ENCODE data around the gene OR10A2.
"Not testable (repeated sequence)": the region's sequence is repeated elsewhere in the genome, so short reads cannot be mapped to it uniquely, and the experiment has no call there.

OR10A2 gene

DNA sequence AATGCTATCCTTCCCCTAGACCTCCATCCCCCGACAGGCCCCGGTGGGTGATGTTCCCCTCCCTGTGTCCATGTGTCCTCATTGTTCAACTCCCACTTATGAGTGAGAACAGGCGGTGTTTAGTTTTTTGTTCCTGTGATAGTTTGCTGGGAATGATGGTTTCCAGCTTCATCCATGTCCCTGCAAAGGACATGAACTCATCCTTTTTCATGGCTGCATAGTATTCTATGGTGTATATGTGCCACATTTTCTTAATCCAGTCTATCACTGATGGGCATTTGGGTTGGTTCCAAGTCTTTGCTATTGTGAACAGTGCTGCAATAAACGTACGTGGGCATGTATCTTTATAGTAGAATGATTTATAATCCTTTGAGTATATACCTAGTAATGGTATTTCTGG lies 24.9 kb downstream of the OR10A2 start:
- not testable (repeated sequence) for DNase-seq (ENCODE audit: low spot score)

DNA sequence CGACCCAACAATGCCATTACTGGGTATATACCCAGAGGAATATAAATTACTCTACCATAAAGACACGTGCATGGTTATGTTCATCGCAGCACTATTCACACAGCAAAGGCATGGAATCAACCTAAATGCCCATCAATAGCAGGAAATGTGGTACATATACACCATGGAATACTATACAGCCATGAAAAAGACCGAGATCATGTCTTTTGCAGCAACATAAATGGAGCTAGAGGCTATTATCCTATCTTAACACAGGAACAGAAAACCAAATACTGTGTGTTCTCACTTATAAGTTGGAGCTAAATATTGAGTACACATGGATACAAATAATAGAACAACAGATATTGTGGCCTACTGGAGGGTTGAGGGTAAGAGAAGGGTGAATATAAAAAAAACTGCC lies 26.0 kb downstream of the OR10A2 start:
- DNase-seq (ENCODE audit: low spot score) = no peak

GRCh38 chr11:6889835-6890234 lies 27.0 kb downstream of the OR10A2 start:
- no peak for DNase-seq (ENCODE audit: low spot score)

DNA sequence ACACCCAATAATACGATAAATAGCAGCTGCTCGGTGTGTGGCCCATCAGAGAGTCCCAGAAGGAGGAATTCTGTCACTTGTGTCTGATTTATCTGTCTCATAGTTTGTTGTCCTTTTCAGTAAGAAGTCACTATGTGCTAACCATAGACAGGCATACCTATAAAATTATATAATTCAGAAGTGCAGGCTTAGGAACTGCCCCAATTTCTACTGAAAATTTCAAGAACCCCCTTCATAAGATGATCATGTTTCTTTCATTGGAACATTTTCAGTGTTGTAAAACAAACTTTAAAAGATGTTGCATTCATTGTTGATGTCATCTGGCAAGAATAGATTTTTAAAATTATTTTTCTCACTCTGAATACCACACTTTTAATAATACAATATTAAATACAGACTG lies 29.5 kb downstream of the OR10A2 start, which contains the start of gene OR2D2:
TSS of gene OR2D2 (minus strand) at position 101 of the 400 bp plus-strand sequence. CDS start at position 101, 0 bp downstream.
- DNase-seq (ENCODE audit: low spot score) = no peak

DNA sequence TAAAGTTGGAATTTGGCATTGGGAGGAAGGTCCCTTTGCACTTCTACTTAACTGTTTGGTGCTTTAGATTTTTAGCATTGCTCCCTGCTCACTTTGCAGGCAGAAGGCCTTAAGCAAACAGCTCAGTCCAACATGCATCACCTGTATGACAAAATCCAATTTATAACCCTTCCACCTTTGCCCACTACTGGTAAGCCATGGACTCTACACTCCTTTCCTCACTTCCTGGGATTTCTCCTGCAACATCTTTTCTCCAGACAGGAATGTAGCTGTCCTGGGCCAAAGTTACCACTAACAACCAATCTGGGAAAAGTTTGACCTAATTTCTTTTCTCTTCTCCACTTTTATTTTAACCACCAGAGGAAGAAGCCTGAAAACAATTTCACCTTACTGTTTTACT lies 31.2 kb downstream of the OR10A2 start:
- DNase-seq (ENCODE audit: low spot score) = no peak

DNA sequence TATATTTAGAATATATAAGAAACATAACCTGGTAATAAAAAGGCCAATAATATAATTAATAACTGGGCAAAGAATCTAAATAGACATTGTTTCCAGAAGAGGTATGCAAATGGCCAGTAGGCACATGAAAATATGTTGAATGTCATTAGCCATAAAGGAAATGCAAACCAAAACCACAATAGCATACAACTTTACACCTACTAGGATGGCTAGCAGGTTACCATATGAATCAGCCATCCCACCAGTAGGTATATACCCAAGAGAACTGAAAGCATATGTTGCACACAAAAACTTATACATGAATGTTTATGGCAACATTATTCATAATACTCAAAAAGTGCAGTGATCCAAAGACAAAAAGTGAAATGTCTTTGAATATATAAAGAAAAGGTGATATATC lies 32.2 kb downstream of the OR10A2 start:
- DNase-seq (ENCODE audit: low spot score) = no peak

- no peak for DNase-seq (ENCODE audit: low spot score)
Measured at GRCh38 chr11:6898911-6899310, 36.1 kb downstream of the OR10A2 start.

DNA sequence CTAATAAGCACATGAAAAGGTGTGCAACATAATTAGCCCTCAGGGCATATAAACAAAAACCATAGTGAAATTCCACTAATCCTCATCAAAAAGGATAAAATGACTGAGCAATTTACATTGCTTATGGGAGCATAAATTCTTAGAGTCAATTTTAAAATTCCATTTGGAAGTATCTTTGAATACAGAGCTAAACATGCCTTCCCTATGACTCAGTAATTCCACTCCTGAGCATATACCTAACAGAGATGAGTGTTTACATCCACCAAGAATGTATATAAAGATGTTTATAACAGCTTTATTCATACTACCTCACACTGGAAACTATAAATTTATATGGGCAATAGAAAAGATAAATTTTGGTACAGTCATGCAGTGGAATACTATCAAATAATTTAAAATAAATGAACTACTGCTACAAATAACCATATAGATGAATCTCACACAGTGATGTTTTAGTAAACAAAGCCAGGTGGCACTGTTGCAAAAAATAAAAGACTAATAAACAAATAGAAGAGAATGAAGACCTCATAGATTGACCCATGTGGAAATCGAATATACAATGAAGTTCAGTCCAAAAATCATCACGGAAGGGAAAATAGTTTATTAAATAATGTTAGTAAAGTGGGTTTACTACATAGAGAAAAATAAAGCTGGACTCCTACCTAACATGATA lies 37.6 kb downstream of the OR10A2 start:
- no peak for DNase-seq (ENCODE audit: low spot score)

GRCh38 chr11:6904804-6905203 lies 41.9 kb downstream of the OR10A2 start:
- DNase-seq (ENCODE audit: low spot score) = not testable (repeated sequence)

DNA sequence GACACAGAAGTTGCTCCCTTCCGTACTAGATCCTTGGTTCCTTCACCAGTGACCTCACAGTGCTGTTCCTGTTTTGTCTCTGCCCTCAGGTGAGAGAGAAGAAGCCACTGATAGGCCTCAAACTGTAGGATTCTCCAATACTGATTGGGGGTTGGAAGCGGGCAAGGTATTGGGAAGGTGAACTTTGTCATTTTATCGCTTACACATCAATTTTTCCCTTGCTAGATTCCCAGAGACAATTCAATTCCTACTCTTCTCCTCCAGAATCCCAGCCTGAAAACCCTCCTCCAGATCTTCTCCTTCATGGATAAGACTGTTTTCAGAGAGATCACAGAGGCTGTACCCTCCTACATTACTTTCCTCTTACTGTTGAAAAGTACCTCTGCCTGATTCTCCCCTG lies 48.5 kb downstream of the OR10A2 start:
- DNase-seq (ENCODE audit: low spot score) = no peak

DNA sequence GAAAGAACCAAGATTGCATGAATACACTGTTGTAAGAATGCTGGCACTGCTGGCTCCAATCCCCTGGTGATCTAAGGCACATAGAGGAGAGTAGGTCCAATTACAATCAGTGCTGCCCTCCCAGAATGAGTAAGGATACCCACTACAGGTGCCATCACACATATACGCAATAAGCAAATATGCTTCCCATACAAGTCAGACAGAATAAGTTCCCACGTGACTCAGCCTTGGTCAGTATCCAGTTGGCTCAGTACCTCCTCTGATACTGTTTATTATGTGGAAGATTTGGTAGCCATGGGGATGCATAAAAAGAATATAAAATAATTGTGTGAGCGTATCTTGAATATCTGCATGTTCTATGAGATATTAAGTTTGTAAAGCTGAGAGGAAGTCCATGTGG lies 49.1 kb downstream of the OR10A2 start:
- DNase-seq (ENCODE audit: low spot score) = no peak

GRCh38 chr11:6919698-6920097 lies 56.8 kb downstream of the OR10A2 start:
- no peak for DNase-seq (ENCODE audit: low spot score)

DNA sequence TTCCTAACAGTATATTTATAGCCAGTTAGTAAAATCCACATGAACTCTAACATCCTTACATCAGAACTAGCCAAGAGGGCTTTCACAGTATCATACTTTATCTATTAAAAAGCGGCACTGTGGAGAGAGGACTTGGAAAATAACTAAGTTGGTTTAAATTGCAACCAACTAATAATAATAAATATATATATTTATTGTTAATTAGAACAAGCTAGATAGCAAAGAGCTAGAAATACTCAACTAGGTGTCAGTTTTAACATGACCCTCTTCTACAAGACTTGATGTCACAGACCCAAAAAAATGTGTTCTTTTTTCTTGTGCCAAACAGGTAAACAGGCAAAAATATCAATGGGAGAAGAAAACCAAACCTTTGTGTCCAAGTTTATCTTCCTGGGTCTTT lies 57.8 kb downstream of the OR10A2 start, which contains the start of gene OR2D3:
TSS of gene OR2D3 (plus strand) at position 301 of the 400 bp plus-strand sequence. CDS start at position 301, 0 bp downstream.
- DNase-seq (ENCODE audit: low spot score) = no peak
